Kidney tubule cell (primary cell): Measurements from ENCODE around the gene SYNPR.
A peak's percentile ranks its signal among the peaks of the same experiment; 100 is the strongest.

ENCODE experiments used
- DNase-seq: peaks from one replicate; pipeline ENCODE4 v3.0.0-alpha.2; 2018; ENCODE audit warnings: low spot score

The SYNPR gene

GRCh38 chr3:63471781-63472180 lies 193.7 kb downstream of the SYNPR start:
- DNase-seq = no peak

GRCh38 chr3:63473641-63474166 lies 195.6 kb downstream of the SYNPR start:
- DNase-seq = no peak

GRCh38 chr3:63474828-63475518 lies 196.9 kb downstream of the SYNPR start:
- no peak for DNase-seq

- no peak for DNase-seq
Measured at GRCh38 chr3:63477494-63478129, 199.5 kb downstream of the SYNPR start.

GRCh38 chr3:63478990-63479660 lies 201.0 kb downstream of the SYNPR start:
- no peak for DNase-seq

- no peak for DNase-seq
Measured at GRCh38 chr3:63479661-63480035, 201.5 kb downstream of the SYNPR start.

GRCh38 chr3:63481627-63482026 lies 203.5 kb downstream of the SYNPR start:
- no peak for DNase-seq

GRCh38 chr3:63482341-63482740 lies 204.2 kb downstream of the SYNPR start:
- DNase-seq = no peak

- DNase-seq = no peak
Measured at GRCh38 chr3:63492464-63492863, 214.4 kb downstream of the SYNPR start.

GRCh38 chr3:63493101-63493500 lies 215.0 kb downstream of the SYNPR start:
- DNase-seq = peak; percentile 34

- DNase-seq = peak; percentile 74
Measured at GRCh38 chr3:63494646-63495045, 216.5 kb downstream of the SYNPR start.

GRCh38 chr3:63497641-63498040 lies 219.5 kb downstream of the SYNPR start:
- no peak for DNase-seq

GRCh38 chr3:63500196-63500595 lies 222.1 kb downstream of the SYNPR start:
- no peak for DNase-seq

GRCh38 chr3:63508305-63508704 lies 230.2 kb downstream of the SYNPR start:
- DNase-seq = peak; percentile 91

GRCh38 chr3:63508771-63509170 lies 230.7 kb downstream of the SYNPR start:
- DNase-seq = no peak

- DNase-seq = no peak
Measured at GRCh38 chr3:63513791-63514190, 235.7 kb downstream of the SYNPR start.

GRCh38 chr3:63514678-63515077 lies 236.6 kb downstream of the SYNPR start:
- no peak for DNase-seq

GRCh38 chr3:63519426-63519825 lies 241.3 kb downstream of the SYNPR start:
- peak; percentile 33 for DNase-seq

- DNase-seq = no peak
Measured at GRCh38 chr3:63521657-63522056, 243.5 kb downstream of the SYNPR start.

GRCh38 chr3:63523100-63523499 lies 245.0 kb downstream of the SYNPR start:
- DNase-seq = no peak

GRCh38 chr3:63528325-63529000 lies 250.4 kb downstream of the SYNPR start:
- no peak for DNase-seq

GRCh38 chr3:63532521-63532920 lies 254.4 kb downstream of the SYNPR start:
- DNase-seq = no peak

- no peak for DNase-seq
Measured at GRCh38 chr3:63538919-63539318, 260.8 kb downstream of the SYNPR start.
